GM12872 (cell line): ENCODE measurements around the gene KCNH1.

Source experiments
- CTCF ChIP-seq: IDR thresholded peaks from 3 replicates; pipeline ENCODE4 v1.5.1; 2011; ENCODE audit warnings: low read depth, mild to moderate bottlenecking, low read length, moderate library complexity; ENCODE audit not compliant: insufficient read depth

KCNH1 gene

DNA sequence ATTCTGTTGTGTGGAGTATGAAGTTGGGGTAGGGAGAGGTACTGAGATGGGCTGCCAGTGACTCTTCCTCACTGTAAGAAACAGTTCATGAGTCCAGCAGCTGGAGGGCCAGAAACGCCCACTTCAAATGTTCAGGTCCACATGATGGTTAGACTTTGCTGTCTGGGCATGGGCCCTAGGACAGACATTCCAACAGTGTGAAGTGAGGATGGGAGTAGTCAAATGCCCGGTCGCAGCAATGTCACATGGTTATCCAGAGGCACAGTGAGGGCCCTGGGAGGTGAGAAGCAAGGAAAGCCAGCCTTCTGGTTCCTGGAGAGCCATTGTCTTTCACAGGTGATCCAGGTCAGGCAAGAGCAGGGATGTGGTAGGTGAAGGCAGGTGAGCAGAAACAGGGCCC is 500.8 kb downstream of the KCNH1 start:
- TF ChIP-seq CTCF: no peak

GRCh38 chr1:210631399-210631798 is 502.5 kb downstream of the KCNH1 start:
- no peak for TF ChIP-seq CTCF

DNA sequence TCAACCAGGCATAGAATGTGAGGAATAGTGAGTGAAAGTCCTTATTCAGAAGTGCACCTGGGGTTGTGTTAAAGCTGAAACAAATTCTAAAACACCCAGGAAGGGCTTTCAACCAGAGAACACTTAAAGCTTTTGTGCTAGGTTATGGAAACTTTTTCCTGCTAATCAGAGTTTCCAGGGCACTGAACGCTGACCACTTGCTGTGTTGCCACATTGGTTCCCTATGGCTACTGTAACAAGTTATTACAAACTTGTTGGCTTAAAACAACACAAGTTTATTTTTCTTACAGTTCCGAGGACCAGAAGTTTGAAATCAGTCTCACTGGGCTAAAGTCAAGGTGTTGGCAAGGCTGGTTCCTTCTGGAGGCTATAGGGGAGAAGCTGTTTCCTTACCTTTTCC is 504.7 kb downstream of the KCNH1 start:
- TF ChIP-seq CTCF: no peak

- TF ChIP-seq CTCF: no peak
Measured at GRCh38 chr1:210627755-210628154, 506.2 kb downstream of the KCNH1 start.
